ENCODE measurements around the gene SCAF1. TPM values are rescaled to one million over a fixed set of nuclear protein-coding genes. Genes with fewer than 3 reads are reported as not detected.

The SCAF1 gene
- total and polyA plus RNA-seq, 2 of the 13 experiments (the other 11 are each of a cell fraction or from before 2014, with no cell fraction given) = 3.3 to 6.1 TPM

- TF ChIP-seq, protein P1, sequence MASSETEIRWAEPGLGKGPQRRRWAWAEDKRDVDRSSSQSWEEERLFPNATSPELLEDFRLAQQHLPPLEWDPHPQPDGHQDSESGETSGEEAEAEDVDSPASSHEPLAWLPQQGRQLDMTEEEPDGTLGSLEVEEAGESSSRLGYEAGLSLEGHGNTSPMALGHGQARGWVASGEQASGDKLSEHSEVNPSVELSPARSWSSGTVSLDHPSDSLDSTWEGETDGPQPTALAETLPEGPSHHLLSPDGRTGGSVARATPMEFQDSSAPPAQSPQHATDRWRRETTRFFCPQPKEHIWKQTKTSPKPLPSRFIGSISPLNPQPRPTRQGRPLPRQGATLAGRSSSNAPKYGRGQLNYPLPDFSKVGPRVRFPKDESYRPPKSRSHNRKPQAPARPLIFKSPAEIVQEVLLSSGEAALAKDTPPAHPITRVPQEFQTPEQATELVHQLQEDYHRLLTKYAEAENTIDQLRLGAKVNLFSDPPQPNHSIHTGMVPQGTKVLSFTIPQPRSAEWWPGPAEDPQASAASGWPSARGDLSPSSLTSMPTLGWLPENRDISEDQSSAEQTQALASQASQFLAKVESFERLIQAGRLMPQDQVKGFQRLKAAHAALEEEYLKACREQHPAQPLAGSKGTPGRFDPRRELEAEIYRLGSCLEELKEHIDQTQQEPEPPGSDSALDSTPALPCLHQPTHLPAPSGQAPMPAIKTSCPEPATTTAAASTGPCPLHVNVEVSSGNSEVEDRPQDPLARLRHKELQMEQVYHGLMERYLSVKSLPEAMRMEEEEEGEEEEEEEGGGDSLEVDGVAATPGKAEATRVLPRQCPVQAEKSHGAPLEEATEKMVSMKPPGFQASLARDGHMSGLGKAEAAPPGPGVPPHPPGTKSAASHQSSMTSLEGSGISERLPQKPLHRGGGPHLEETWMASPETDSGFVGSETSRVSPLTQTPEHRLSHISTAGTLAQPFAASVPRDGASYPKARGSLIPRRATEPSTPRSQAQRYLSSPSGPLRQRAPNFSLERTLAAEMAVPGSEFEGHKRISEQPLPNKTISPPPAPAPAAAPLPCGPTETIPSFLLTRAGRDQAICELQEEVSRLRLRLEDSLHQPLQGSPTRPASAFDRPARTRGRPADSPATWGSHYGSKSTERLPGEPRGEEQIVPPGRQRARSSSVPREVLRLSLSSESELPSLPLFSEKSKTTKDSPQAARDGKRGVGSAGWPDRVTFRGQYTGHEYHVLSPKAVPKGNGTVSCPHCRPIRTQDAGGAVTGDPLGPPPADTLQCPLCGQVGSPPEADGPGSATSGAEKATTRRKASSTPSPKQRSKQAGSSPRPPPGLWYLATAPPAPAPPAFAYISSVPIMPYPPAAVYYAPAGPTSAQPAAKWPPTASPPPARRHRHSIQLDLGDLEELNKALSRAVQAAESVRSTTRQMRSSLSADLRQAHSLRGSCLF (CRISPR knock-in tag; IDR thresholded peaks at IDR 0.05; ENCODE audit: borderline replicate concordance) = no peak
- TF ChIP-seq ZNF44 (CRISPR knock-in tag; IDR thresholded peaks at IDR 0.05) = no peak
- TF ChIP-seq, protein P2, sequence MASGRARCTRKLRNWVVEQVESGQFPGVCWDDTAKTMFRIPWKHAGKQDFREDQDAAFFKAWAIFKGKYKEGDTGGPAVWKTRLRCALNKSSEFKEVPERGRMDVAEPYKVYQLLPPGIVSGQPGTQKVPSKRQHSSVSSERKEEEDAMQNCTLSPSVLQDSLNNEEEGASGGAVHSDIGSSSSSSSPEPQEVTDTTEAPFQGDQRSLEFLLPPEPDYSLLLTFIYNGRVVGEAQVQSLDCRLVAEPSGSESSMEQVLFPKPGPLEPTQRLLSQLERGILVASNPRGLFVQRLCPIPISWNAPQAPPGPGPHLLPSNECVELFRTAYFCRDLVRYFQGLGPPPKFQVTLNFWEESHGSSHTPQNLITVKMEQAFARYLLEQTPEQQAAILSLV (CRISPR knock-in tag; IDR thresholded peaks at IDR 0.05; ENCODE audit: borderline replicate concordance) = peak; percentile 71; the same call in 1 of the 2 replicates
- TF ChIP-seq ZNF546 (CRISPR knock-in tag; conservative IDR thresholded peaks at IDR 0.05) = peak; percentile 70; the same call in 1 of the 2 replicates
- TF ChIP-seq SCMH1 (CRISPR knock-in tag; IDR thresholded peaks at IDR 0.05; ENCODE audit: borderline replicate concordance) = no peak
- TF ChIP-seq ZNF430 (CRISPR knock-in tag; IDR thresholded peaks at IDR 0.05) = peak; percentile 71; the same call in 1 of the 2 replicates
- TF ChIP-seq ZNF33A (CRISPR knock-in tag; IDR thresholded peaks at IDR 0.05; ENCODE audit: borderline replicate concordance) = no peak
- no peak; the same call in 1 of the 2 replicates for TF ChIP-seq RARA (CRISPR knock-in tag; IDR thresholded peaks at IDR 0.05)
- TF ChIP-seq, protein P3, sequence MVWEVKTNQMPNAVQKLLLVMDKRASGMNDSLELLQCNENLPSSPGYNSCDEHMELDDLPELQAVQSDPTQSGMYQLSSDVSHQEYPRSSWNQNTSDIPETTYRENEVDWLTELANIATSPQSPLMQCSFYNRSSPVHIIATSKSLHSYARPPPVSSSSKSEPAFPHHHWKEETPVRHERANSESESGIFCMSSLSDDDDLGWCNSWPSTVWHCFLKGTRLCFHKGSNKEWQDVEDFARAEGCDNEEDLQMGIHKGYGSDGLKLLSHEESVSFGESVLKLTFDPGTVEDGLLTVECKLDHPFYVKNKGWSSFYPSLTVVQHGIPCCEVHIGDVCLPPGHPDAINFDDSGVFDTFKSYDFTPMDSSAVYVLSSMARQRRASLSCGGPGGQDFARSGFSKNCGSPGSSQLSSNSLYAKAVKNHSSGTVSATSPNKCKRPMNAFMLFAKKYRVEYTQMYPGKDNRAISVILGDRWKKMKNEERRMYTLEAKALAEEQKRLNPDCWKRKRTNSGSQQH (CRISPR knock-in tag; IDR thresholded peaks at IDR 0.05; ENCODE audit: low read depth) = no peak; the same call in 1 of the 2 replicates
- TF ChIP-seq ELF4 (CRISPR knock-in tag; IDR thresholded peaks at IDR 0.05; ENCODE audit: borderline replicate concordance) = no peak
- peak; percentile 37; the same call in 1 of the 2 replicates for TF ChIP-seq ZNF788 (CRISPR knock-in tag; IDR thresholded peaks at IDR 0.05; ENCODE audit: borderline replicate concordance)
- TF ChIP-seq ZNF773 (CRISPR knock-in tag; IDR thresholded peaks at IDR 0.05; ENCODE audit: borderline replicate concordance) = no peak; the same call in 1 of the 2 replicates
- no peak for TF ChIP-seq ZNF598 (CRISPR knock-in tag; IDR thresholded peaks at IDR 0.05; ENCODE audit: borderline replicate concordance)
- TF ChIP-seq GTF3A (CRISPR knock-in tag; conservative IDR thresholded peaks at IDR 0.05) = no peak
- no peak for TF ChIP-seq PAWR (CRISPR knock-in tag; IDR thresholded peaks at IDR 0.05; ENCODE audit: borderline replicate concordance)
- no peak for TF ChIP-seq ZNF251 (CRISPR knock-in tag; IDR thresholded peaks at IDR 0.05)
- no peak for TF ChIP-seq ZNF432 (CRISPR knock-in tag; IDR thresholded peaks at IDR 0.05; ENCODE audit: borderline replicate concordance)
- TF ChIP-seq ATF4 (CRISPR knock-in tag; IDR thresholded peaks at IDR 0.05) = no peak
- no peak for TF ChIP-seq BRCA1 (CRISPR knock-in tag; IDR thresholded peaks at IDR 0.05)
- no peak for TF ChIP-seq PHF20 (CRISPR knock-in tag; IDR thresholded peaks at IDR 0.05)
- TF ChIP-seq STAG1 (CRISPR knock-in tag; IDR thresholded peaks at IDR 0.05) = no peak
Measured at GRCh38 chr19:49677231-49677900, 35.4 kb downstream of the SCAF1 start, which contains the start of gene PRMT1 (continued).

Measured in HepG2 (cell line).